ENCODE results near the gene CCDC33.
"Not testable (repeated sequence)": the region's sequence is repeated elsewhere in the genome, so short reads cannot be mapped to it uniquely, and the experiment has no call there.

GRCh38 chr15:74357514-74357913, 121.4 kb downstream of the CCDC33 start:
- TF ChIP-seq CTCF, POLR2AphosphoS5 (IDR thresholded peaks at IDR 0.05): not testable (repeated sequence)
